Spleen (tissue), 11 donors: ENCODE measurements around the gene SLC6A14. TPM values are rescaled to one million over a fixed set of nuclear protein-coding genes. Genes with fewer than 3 reads are reported as not detected.

Experiments
- DNase-seq: peaks from one replicate; pipeline ENCODE4 v3.0.0-alpha.2; 2020
- H3K27ac ChIP-seq, 8 donors: fragments of 200-600 bp; sonication (generic) in 7 of 8; 1 replicate in 4 of 8; 2 replicates in 4 of 8; pipeline versions ENCODE4 v1.5.0 to v1.8.0; 2016 to 2021; ENCODE audit warnings: inconsistent platforms in 4 of 8, mild to moderate bottlenecking in 4 of 8, moderate library complexity in 1 of 8
- H3K27me3 ChIP-seq, 7 donors: fragments of 200-600 bp; sonication (generic) in 6 of 7; replicated peaks in 1 of 7; 1 replicate in 4 of 7; 2 replicates in 3 of 7; pipeline versions ENCODE4 v1.5.0 to v1.8.0; 2016 to 2021; ENCODE audit warnings: inconsistent platforms in 3 of 7, mild to moderate bottlenecking in 1 of 7
- H3K36me3 ChIP-seq, 6 donors: fragments of 200-600 bp; sonication (generic) in 5 of 6; 1 replicate in 4 of 6; 2 replicates in 2 of 6; pipeline versions ENCODE4 v1.5.0 to v1.8.0; 2016 to 2021; ENCODE audit warnings: inconsistent platforms in 2 of 6
- H3K4me1 ChIP-seq, 6 donors: fragments of 200-600 bp; sonication (generic) in 5 of 6; 1 replicate in 3 of 6; 2 replicates in 3 of 6; pipeline versions ENCODE4 v1.5.0 to v1.8.0; 2016 to 2021; ENCODE audit warnings: inconsistent platforms in 3 of 6
- H3K4me3 ChIP-seq, 8 donors: fragments of 200-600 bp; sonication (generic) in 7 of 8; 1 replicate in 4 of 8; 2 replicates in 4 of 8; pipeline versions ENCODE4 v1.5.0 to v1.8.0; 2016 to 2021; ENCODE audit warnings: inconsistent platforms in 4 of 8, mild to moderate bottlenecking in 4 of 8, moderate library complexity in 2 of 8
- H3K9me3 ChIP-seq, 8 donors: fragments of 200-600 bp; sonication (generic) in 7 of 8; 1 replicate in 4 of 8; 2 replicates in 4 of 8; pipeline versions ENCODE4 v1.5.0 to v1.8.0; 2016 to 2021; ENCODE audit warnings: inconsistent platforms in 4 of 8
- CTCF ChIP-seq, 11 experiments: fragments of 200-600 bp in 7 of 11; fragments of 450-650 bp in 4 of 11; sonication (generic) in 4 of 11; IDR thresholded peaks in 8 of 11; conservative IDR thresholded peaks in 3 of 11; 1 replicate in 7 of 11; 2 replicates in 4 of 11; pipeline versions ENCODE4 v1.4.0 to v1.8.0; 2016 to 2021; ENCODE audit warnings: antibody characterized with exemption in 11 of 11, inconsistent platforms in 4 of 11, mild to moderate bottlenecking in 1 of 11
- POLR2A ChIP-seq, 3 donors: fragments of 450-650 bp; IDR thresholded peaks; one replicate each; pipeline ENCODE4 v1.5.1; 2017; ENCODE audit warnings: antibody characterized with exemption in 3 of 3, mild to moderate bottlenecking in 1 of 3
- POLR2AphosphoS5 ChIP-seq, 3 donors: sonication (generic); formaldehyde crosslinking; IDR thresholded peaks; one replicate each; pipeline ENCODE4 v1.5.1; 2017; ENCODE audit warnings: antibody characterized with exemption in 3 of 3
- WGBS, 5 donors: extraction: QIAGEN DNeasy Blood & Tissue Kit in 3 of 5; methylation state at CpG; one replicate each; pipeline versions ENCODE4 v1.1.5 to v1.1.7; 2013 to 2018; 5-methylcytosine and 5-hydroxymethylcytosine counted together
- intact Hi-C: fragments of 100-400 bp; cut with DNase I; formaldehyde crosslinking; loops from one replicate; pipeline ENCODE4 v1.15.0; 2023; ENCODE audit warnings: low total_unique reads
- polyA plus RNA-seq, 3 donors: library from polyadenylated mRNA; stranded (reverse); fragments of 200-250 nt; gene quantifications; one replicate each; pipeline ENCODE4 v1.2.1, GENCODE V29; 2013
- total RNA-seq, 7 donors: library from RNA; depleted of rRNA in 3 of 7; stranded (reverse); fragments of >200 nt in 3 of 7; fragmentation: NEBNext Ultra II Directional in 4 of 7; extraction: Animal tissue kit (Norgen Biotek cat#: 25700) in 4 of 7; gene quantifications; one replicate each; pipeline versions ENCODE4 v1.1.0 to v1.2.1, GENCODE V29; 2016 to 2021
- donor health status: healthy with polysubstance abuse.
- donor health status: DM: no; HTN: no; CAD: no; lungs with moderate emphysema.
- donor health status: DM: no; HTN: no; CAD: no.
- donor health status: Bipolar disorder and iron deficiency.
- donor health status: healthy.
- donor health status: DM: no; HTN: no; CAD: no.
- donor health status: DM: yes; HTN: yes; CAD: no.

Gene SLC6A14
- total and polyA plus RNA-seq, 10 donors: 0.02 to 0.05 TPM; not detected in 8

GRCh38 chrX:116413273-116413672 is 23.1 kb upstream of the SLC6A14 start:
- intact Hi-C loops: no loop called here
- DNase-seq: no peak
- no peak for TF ChIP-seq POLR2A (IDR thresholded peaks at IDR 0.05)
- no peak for TF ChIP-seq CTCF (IDR thresholded peaks at IDR 0.05 in 8 of 11, conservative IDR thresholded peaks at IDR 0.05 in 3 of 11)
- no peak for TF ChIP-seq POLR2AphosphoS5 (IDR thresholded peaks at IDR 0.05)
- Histone ChIP-seq H3K27me3 (no peaks in the 10 kb centered on the region), H3K4me1 (no peaks in the 10 kb centered on the region), H3K36me3 (no peaks in the 10 kb centered on the region), H3K4me3 (no peak overlapping the region), H3K27ac (no peak overlapping the region), H3K9me3 (peaks cover 0 to 12% (median 0%) of the 10 kb centered on the region in 8 donors)
- 13 to 36% (median 23%) methylated on average over 1 of the region's 1 CpG for WGBS, 5 donors

GRCh38 chrX:116417214-116417613 is 19.2 kb upstream of the SLC6A14 start:
- WGBS, 5 donors: 83 to 100% (median 93%) methylated on average over 1 of the region's 1 CpG
- no peak overlapping the region for H3K4me3 ChIP-seq
- no peak for DNase-seq
- H3K36me3 ChIP-seq: no peaks in the 10 kb centered on the region
- no peaks in the 10 kb centered on the region for H3K9me3 ChIP-seq
- TF ChIP-seq POLR2AphosphoS5 (IDR thresholded peaks at IDR 0.05): no peak
- TF ChIP-seq POLR2A (IDR thresholded peaks at IDR 0.05): no peak
- no peak for TF ChIP-seq CTCF (IDR thresholded peaks at IDR 0.05 in 8 of 11, conservative IDR thresholded peaks at IDR 0.05 in 3 of 11)
- no peaks in the 10 kb centered on the region for H3K27me3 ChIP-seq
- H3K4me1 ChIP-seq: no peaks in the 10 kb centered on the region
- intact Hi-C loops: no loop called here
- no peak overlapping the region for H3K27ac ChIP-seq

- no peak for DNase-seq
- no peak for TF ChIP-seq CTCF (IDR thresholded peaks at IDR 0.05 in 8 of 11, conservative IDR thresholded peaks at IDR 0.05 in 3 of 11)
- no peak for TF ChIP-seq POLR2A (IDR thresholded peaks at IDR 0.05)
- no peak for TF ChIP-seq POLR2AphosphoS5 (IDR thresholded peaks at IDR 0.05)
- intact Hi-C loops: no loop called here
These were observed 18.4 kb upstream of the SLC6A14 start for GRCh38 chrX:116417968-116418367.

GRCh38 chrX:116427978-116428377 is 8.4 kb upstream of the SLC6A14 start:
- DNase-seq: no peak
- TF ChIP-seq CTCF (IDR thresholded peaks at IDR 0.05 in 8 of 11, conservative IDR thresholded peaks at IDR 0.05 in 3 of 11) (no peak), POLR2A (IDR thresholded peaks at IDR 0.05) (no peak), POLR2AphosphoS5 (IDR thresholded peaks at IDR 0.05) (no peak)
- intact Hi-C loops: no loop called here
- Histone ChIP-seq H3K36me3 (no peaks in the 10 kb centered on the region), H3K4me3 (no peak overlapping the region), H3K27me3 (no peaks in the 10 kb centered on the region), H3K4me1 (no peaks in the 10 kb centered on the region), H3K27ac (no peak overlapping the region), H3K9me3 (no peaks in the 10 kb centered on the region)
- 83 to 94% (median 88%) methylated on average over 3 of the region's 3 CpGs for WGBS, 5 donors

More at GRCh38 chrX:116417968-116418367, 18.4 kb upstream of the SLC6A14 start:
- 54 to 71% (median 63%) methylated on average over 4 of the region's 4 CpGs for WGBS, 5 donors
- Histone ChIP-seq H3K36me3 (no peaks in the 10 kb centered on the region), H3K9me3 (no peaks in the 10 kb centered on the region), H3K27me3 (no peaks in the 10 kb centered on the region), H3K4me3 (no peak overlapping the region), H3K4me1 (no peaks in the 10 kb centered on the region), H3K27ac (no peak overlapping the region)
